Testis (tissue), 2 donors: ENCODE data around the gene DST.

Experiments
- CTCF ChIP-seq, 3 experiments: fragments of 450-650 bp in 2 of 3; fragments of 200-600 bp in 1 of 3; sonication (generic) in 1 of 3; IDR thresholded peaks; one replicate each; pipeline ENCODE4 v1.5.1; 2016 to 2019; ENCODE audit warnings: antibody characterized with exemption in 3 of 3, mild to moderate bottlenecking in 2 of 3, moderate library complexity in 1 of 3
- POLR2A ChIP-seq: fragments of 450-650 bp; IDR thresholded peaks from one replicate; pipeline ENCODE4 v1.6.1; 2017; ENCODE audit warnings: antibody characterized with exemption, mild to moderate bottlenecking, moderate library complexity

- TF ChIP-seq POLR2A (no peak), CTCF (IDR thresholded peaks at IDR 0.05) (no peak)
Observed at GRCh38 chr6:56657354-56657753, 14.7 kb upstream of the DST start.
